Ishikawa (cell line): ENCODE measurements around the gene TSPAN15.
A peak's percentile ranks its signal among the peaks of the same experiment; 100 is the strongest.

Experiments
- CEBPB ChIP-seq: IDR thresholded peaks from 2 replicates; pipeline ENCODE4 v1.6.1; 2012
- CREB1 ChIP-seq: IDR thresholded peaks from 2 replicates; pipeline ENCODE4 v1.6.1; 2012; ENCODE audit warnings: low read depth
- EGR1 ChIP-seq: IDR thresholded peaks from 2 replicates; pipeline ENCODE4 v1.6.1; 2012
- EP300 ChIP-seq: IDR thresholded peaks from 2 replicates; pipeline ENCODE4 v1.6.1; 2012; ENCODE audit warnings: borderline replicate concordance
- FOXM1 ChIP-seq: IDR thresholded peaks from 2 replicates; pipeline ENCODE4 v1.6.1; 2012; ENCODE audit warnings: low read depth, borderline replicate concordance
- MAX ChIP-seq: IDR thresholded peaks from 2 replicates; pipeline ENCODE4 v1.6.1; 2012
- NFIC ChIP-seq: IDR thresholded peaks from 2 replicates; pipeline ENCODE4 v1.6.1; 2012
- RAD21 ChIP-seq: IDR thresholded peaks from 2 replicates; pipeline ENCODE4 v1.6.1; 2012; ENCODE audit warnings: low read depth
- TAF1 ChIP-seq: IDR thresholded peaks from 2 replicates; pipeline ENCODE4 v1.6.1; 2012; ENCODE audit warnings: low read depth, mild to moderate bottlenecking
- TCF12 ChIP-seq: IDR thresholded peaks from 2 replicates; pipeline ENCODE4 v1.6.1; 2012; ENCODE audit warnings: low read depth
- TEAD4 ChIP-seq: IDR thresholded peaks from 2 replicates; pipeline ENCODE4 v1.6.1; 2012
- USF1 ChIP-seq: IDR thresholded peaks from 2 replicates; pipeline ENCODE4 v1.6.1; 2012
- YY1 ChIP-seq: IDR thresholded peaks from 2 replicates; pipeline ENCODE4 v1.6.1; 2012; ENCODE audit warnings: low read depth
- ZBTB7A ChIP-seq: IDR thresholded peaks from 2 replicates; pipeline ENCODE4 v1.6.1; 2012; ENCODE audit warnings: low read depth
- TF ChIP-seq, protein P1 (sequence below): IDR thresholded peaks from 2 replicates; pipeline ENCODE4 v1.6.1; 2012; ENCODE audit warnings: low read depth, mild to moderate bottlenecking

The TSPAN15 gene

DNA sequence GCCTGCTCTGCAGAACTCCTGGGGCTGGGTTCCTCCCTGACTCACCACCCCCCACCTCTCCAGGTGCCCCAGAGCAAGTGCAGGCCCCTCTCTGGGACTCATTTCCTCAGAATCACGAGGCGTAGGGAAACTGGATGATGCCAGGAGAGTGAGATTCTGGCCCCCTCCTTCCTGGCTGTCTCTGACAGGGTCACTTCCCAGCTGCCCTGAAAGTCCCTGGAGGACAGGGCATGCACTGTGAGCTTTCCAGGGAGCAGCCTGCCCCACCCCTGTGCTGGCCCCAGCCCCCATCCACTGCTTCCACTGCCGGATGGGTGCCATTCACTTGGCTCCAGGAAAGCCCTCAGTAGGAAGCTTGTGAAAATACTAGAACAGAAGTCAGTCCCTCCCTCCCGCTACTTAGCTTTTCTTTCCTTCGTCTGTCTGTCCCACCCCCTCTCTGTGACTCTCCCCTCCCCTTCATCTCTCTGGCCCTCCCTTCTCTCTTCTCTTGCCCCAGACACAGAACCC is 44.9 kb upstream of the TSPAN15 start:
- no peak for TF ChIP-seq MAX
- TF ChIP-seq TCF12 = no peak
- no peak for TF ChIP-seq TAF1
- TF ChIP-seq RAD21 = no peak
- TF ChIP-seq EP300 = no peak
- TF ChIP-seq ZBTB7A = no peak
- TF ChIP-seq, protein P1, sequence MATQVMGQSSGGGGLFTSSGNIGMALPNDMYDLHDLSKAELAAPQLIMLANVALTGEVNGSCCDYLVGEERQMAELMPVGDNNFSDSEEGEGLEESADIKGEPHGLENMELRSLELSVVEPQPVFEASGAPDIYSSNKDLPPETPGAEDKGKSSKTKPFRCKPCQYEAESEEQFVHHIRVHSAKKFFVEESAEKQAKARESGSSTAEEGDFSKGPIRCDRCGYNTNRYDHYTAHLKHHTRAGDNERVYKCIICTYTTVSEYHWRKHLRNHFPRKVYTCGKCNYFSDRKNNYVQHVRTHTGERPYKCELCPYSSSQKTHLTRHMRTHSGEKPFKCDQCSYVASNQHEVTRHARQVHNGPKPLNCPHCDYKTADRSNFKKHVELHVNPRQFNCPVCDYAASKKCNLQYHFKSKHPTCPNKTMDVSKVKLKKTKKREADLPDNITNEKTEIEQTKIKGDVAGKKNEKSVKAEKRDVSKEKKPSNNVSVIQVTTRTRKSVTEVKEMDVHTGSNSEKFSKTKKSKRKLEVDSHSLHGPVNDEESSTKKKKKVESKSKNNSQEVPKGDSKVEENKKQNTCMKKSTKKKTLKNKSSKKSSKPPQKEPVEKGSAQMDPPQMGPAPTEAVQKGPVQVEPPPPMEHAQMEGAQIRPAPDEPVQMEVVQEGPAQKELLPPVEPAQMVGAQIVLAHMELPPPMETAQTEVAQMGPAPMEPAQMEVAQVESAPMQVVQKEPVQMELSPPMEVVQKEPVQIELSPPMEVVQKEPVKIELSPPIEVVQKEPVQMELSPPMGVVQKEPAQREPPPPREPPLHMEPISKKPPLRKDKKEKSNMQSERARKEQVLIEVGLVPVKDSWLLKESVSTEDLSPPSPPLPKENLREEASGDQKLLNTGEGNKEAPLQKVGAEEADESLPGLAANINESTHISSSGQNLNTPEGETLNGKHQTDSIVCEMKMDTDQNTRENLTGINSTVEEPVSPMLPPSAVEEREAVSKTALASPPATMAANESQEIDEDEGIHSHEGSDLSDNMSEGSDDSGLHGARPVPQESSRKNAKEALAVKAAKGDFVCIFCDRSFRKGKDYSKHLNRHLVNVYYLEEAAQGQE = no peak
- no peak for TF ChIP-seq EGR1
- TF ChIP-seq CEBPB = no peak
- no peak for TF ChIP-seq YY1
- no peak for TF ChIP-seq CREB1
- no peak for TF ChIP-seq USF1
- TF ChIP-seq NFIC = no peak
- TF ChIP-seq FOXM1 = no peak
- no peak for TF ChIP-seq TEAD4

DNA sequence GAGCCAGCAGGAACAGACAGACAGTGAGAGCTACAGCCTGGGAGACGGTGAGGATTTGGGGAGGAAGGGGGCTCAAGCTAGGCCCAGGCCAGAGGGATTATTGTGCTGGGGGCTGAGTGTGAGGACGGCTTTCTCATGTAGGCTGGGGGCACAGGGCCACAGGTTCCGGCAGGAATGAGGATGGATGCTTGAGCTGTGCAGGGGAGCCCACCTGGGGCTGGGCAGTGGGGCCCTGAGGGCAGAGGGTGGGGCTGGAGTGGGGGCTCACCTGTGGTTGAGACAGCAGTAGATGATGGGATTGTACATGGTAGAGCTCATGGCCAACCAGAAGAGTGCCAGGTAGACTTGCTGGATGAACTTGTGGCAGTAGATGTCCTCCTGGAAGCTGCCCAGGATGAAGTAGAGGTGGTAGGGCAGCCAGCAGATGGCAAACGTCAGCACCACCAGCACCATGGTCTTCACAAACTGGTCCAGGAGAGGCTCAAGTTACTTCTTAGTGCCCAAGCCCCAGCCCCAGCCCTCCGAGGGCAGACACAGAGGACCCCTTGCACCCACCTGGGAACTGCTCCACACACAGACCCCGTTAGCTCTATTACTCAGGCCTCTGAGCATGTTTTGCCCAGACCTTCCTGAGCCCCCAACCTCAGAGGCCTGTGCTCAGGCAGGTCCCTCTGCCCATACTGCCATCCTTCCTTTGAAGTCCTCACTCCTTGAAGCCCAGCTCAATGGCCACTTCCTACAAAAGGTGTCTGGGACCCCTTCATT is 44.3 kb upstream of the TSPAN15 start:
- no peak for TF ChIP-seq TCF12
- no peak for TF ChIP-seq ZBTB7A

- TF ChIP-seq RAD21 (peak; percentile 40; the same call in 1 of the 2 replicates), EP300 (no peak)
Measured at GRCh38 chr10:69407621-69408301, 43.5 kb upstream of the TSPAN15 start.

DNA sequence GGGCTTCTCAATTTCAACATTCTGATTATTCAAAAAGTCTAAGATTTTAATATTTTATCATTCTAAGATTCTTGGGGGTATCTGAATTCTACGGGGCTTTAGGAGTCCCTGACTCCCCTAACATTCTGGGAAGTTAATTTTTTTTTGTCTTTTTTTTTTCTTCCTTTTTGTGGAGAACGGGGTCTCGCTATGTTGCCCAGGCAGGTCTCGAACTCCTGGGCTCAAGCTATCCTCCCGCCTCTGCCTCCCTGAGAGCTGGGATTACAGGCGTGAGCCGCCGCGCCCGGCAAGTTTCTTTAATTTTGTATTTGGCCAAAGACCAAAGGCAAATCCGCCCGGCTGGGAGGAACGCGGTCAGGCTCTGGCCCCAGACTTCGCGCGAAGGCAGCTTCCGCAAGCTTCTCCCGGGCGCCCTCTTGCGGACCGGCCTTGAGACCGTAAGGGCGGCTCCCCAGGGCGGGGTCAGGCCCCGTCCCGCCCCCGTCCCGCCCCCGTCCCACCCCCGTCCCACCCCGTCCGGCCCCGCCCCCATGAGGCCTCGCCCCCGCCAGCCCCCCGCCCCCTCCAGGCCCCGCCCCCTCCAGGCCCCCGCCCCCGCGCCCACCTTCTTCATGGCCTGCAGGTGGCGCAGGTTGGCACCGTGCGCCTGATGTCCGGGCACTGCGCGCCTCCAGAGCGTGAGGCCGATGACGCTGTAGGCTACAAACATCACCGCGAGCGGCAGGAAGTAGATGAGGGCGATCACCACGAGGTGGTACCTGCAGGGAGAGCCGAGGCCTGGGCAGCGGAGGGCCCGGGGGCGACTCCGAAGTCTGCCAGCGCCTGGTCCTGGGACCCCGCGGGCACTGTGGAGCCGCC is 42.7 kb upstream of the TSPAN15 start:
- TF ChIP-seq CREB1 = peak; percentile 55; the same call in 1 of the 2 replicates
- TF ChIP-seq USF1 = no peak; the same call in 1 of the 2 replicates
- TF ChIP-seq TCF12 = 0 out of 2 replicates have a peak, but pooled peaks have one; percentile 4
- peak; percentile 52 for TF ChIP-seq EGR1
- TF ChIP-seq FOXM1 = no peak
- TF ChIP-seq NFIC = peak; percentile 53
- peak; percentile 41 for TF ChIP-seq RAD21
- peak; percentile 98 for TF ChIP-seq MAX

GRCh38 chr10:69409176-69409495 is 42.1 kb upstream of the TSPAN15 start:
- TF ChIP-seq TEAD4 (no peak), MAX (no peak), EP300 (no peak), CEBPB (no peak), CREB1 (no peak), TCF12 (no peak), EGR1 (no peak), ZBTB7A (no peak), NFIC (no peak), USF1 (no peak), YY1 (no peak), TAF1 (no peak), FOXM1 (no peak), RAD21 (no peak)
- TF ChIP-seq, protein P1 = no peak
